HepG2 (cell line): ENCODE results near the gene CDK5RAP1. TPM values are rescaled to one million over a fixed set of nuclear protein-coding genes. Genes with fewer than 3 reads are reported as not detected.

ENCODE experiments used
- ARID3A ChIP-seq: IDR thresholded peaks from 2 replicates; pipeline ENCODE4 v1.6.1; 2012; ENCODE audit warnings: low read depth, low read length, improper control_type of control experiment
- CREM ChIP-seq, 2 experiments: sonication (generic) in 1 of 2; formaldehyde crosslinking in 1 of 2; IDR thresholded peaks; 2 replicates each; pipeline versions ENCODE4 v1.4.0 to v1.6.1; 2016 to 2020; ENCODE audit warnings: antibody characterized with exemption in 1 of 2, mild to moderate bottlenecking in 1 of 2, missing genetic modification reagents in 1 of 2
- FOXP4 ChIP-seq: sonication (generic); formaldehyde crosslinking; IDR thresholded peaks from 2 replicates; pipeline ENCODE4 v1.4.0; 2020; ENCODE audit warnings: missing genetic modification reagents
- KMT2B ChIP-seq: IDR thresholded peaks from 2 replicates; pipeline ENCODE4 v1.6.1; 2016; ENCODE audit warnings: missing genetic modification reagents, missing compliant biosample characterization
- MXD4 ChIP-seq: IDR thresholded peaks from 2 replicates; pipeline ENCODE4 v1.6.1; 2016; ENCODE audit warnings: mild to moderate bottlenecking, missing biosample characterization, missing genetic modification reagents
- PAXIP1 ChIP-seq: sonication (generic); formaldehyde crosslinking; conservative IDR thresholded peaks from 2 replicates; pipeline ENCODE4 v1.4.0; 2020; ENCODE audit warnings: mild to moderate bottlenecking, missing genetic modification reagents, moderate library complexity
- PLSCR1 ChIP-seq: sonication (generic); formaldehyde crosslinking; IDR thresholded peaks from 2 replicates; pipeline ENCODE4 v1.5.0; 2020; ENCODE audit warnings: missing genetic modification reagents, mild to moderate bottlenecking, borderline replicate concordance
- SNAPC2 ChIP-seq: sonication (generic); formaldehyde crosslinking; IDR thresholded peaks from 2 replicates; pipeline ENCODE4 v1.8.1; 2022; ENCODE audit warnings: mild to moderate bottlenecking, missing genetic modification reagents
- SNAPC5 ChIP-seq: sonication (generic); formaldehyde crosslinking; IDR thresholded peaks from 2 replicates; pipeline ENCODE4 v1.8.1; 2023; ENCODE audit warnings: mild to moderate bottlenecking, missing genetic modification reagents, borderline replicate concordance
- ZFYVE20 ChIP-seq: sonication (generic); formaldehyde crosslinking; IDR thresholded peaks from 2 replicates; pipeline ENCODE4 v1.8.0; 2023; ENCODE audit warnings: low read depth, mild to moderate bottlenecking, moderate library complexity, missing genetic modification reagents, borderline replicate concordance
- ZMYM2 ChIP-seq: sonication (generic); formaldehyde crosslinking; IDR thresholded peaks from 2 replicates; pipeline ENCODE4 v1.8.0; 2022; ENCODE audit warnings: mild to moderate bottlenecking, missing genetic modification reagents
- ZNF224 ChIP-seq: sonication (generic); formaldehyde crosslinking; IDR thresholded peaks from 2 replicates; pipeline ENCODE4 v1.5.0; 2020; ENCODE audit warnings: mild to moderate bottlenecking, missing genetic modification reagents
- ZNF232 ChIP-seq: sonication (generic); formaldehyde crosslinking; IDR thresholded peaks from 2 replicates; pipeline ENCODE4 v1.4.0; 2020; ENCODE audit warnings: missing genetic modification reagents, borderline replicate concordance
- ZNF24 ChIP-seq: fragments of 450-650 bp; IDR thresholded peaks from 2 replicates; pipeline ENCODE4 v1.6.1; 2017; ENCODE audit warnings: antibody characterized with exemption, mild to moderate bottlenecking
- ZNF580 ChIP-seq: IDR thresholded peaks from 2 replicates; pipeline ENCODE4 v1.6.1; 2016; ENCODE audit warnings: low read depth, borderline replicate concordance
- ZNF772 ChIP-seq: sonication (generic); formaldehyde crosslinking; IDR thresholded peaks from 2 replicates; pipeline ENCODE4 v1.5.0; 2020; ENCODE audit warnings: mild to moderate bottlenecking, missing genetic modification reagents
- ZUFSP ChIP-seq: sonication (generic); formaldehyde crosslinking; IDR thresholded peaks from 2 replicates; pipeline ENCODE4 v1.9.0; 2021; ENCODE audit warnings: missing genetic modification reagents, mild to moderate bottlenecking, borderline replicate concordance
- polyA plus RNA-seq, 8 experiments: library from polyadenylated mRNA; depleted of rRNA in 3 of 8; stranded (reverse) in 7 of 8; unstranded in 1 of 8; fragments of >200 nt; fragmentation: Illumina TruSeq in 4 of 8; extraction: Trizol in 4 of 8; gene quantifications; 2 replicates each; pipeline versions ENCODE4 v1.2.1 to v1.2.3, GENCODE V29; 2011 to 2016; ENCODE audit warnings: low read depth in 4 of 8, missing spikeins in 1 of 8, mixed read lengths in 1 of 8; ENCODE audit not compliant: insufficient read depth in 1 of 8
- total RNA-seq, 5 experiments: library from RNA; depleted of rRNA; stranded (reverse); fragments of >200 nt; fragmentation: Illumina TruSeq; extraction: Trizol; gene quantifications; 2 replicates each; pipeline ENCODE4 v1.2.3, GENCODE V29; 2016; ENCODE audit warnings: low read depth in 1 of 5

Gene CDK5RAP1
- total and polyA plus RNA-seq, 2 of the 13 experiments (the other 11 are each of a cell fraction or from before 2014, with no cell fraction given), result 53.6 to 98.2 TPM

GRCh38 chr20:33401184-33401920 lies at the start of gene CDK5RAP1 (continued):
- TF ChIP-seq ZNF224 (CRISPR knock-in tag), result peak; percentile 94
- TF ChIP-seq ZUFSP (CRISPR knock-in tag), result no peak
- TF ChIP-seq ZNF232, result peak; percentile 98; the same call in 1 of the 2 replicates
- TF ChIP-seq PLSCR1 (CRISPR knock-in tag), result no peak; the same call in 1 of the 2 replicates
- peak; percentile 100; the same call in 1 of the 2 replicates for TF ChIP-seq ZNF580 (CRISPR knock-in tag)
- TF ChIP-seq ARID3A, result peak; percentile 60
- TF ChIP-seq ZMYM2 (CRISPR knock-in tag), result no peak
- TF ChIP-seq FOXP4 (CRISPR knock-in tag), result peak; percentile 85
- TF ChIP-seq ZNF772 (CRISPR knock-in tag), result peak; percentile 99
- TF ChIP-seq ZFYVE20 (CRISPR knock-in tag), result peak; percentile 87; the same call in 1 of the 2 replicates
- TF ChIP-seq KMT2B (CRISPR knock-in tag), result peak; percentile 100
- TF ChIP-seq ZNF24, result peak; percentile 85
- TF ChIP-seq CREM (IDR thresholded peaks at IDR 0.05), result peak; percentile 85
- TF ChIP-seq CREM (CRISPR knock-in tag; IDR thresholded peaks at IDR 0.05), result peak; percentile 67; the same call in 1 of the 2 replicates
- peak; percentile 97; the same call in 1 of the 2 replicates for TF ChIP-seq SNAPC5 (CRISPR knock-in tag)
- peak; percentile 98 for TF ChIP-seq SNAPC2 (CRISPR knock-in tag)
- TF ChIP-seq MXD4 (CRISPR knock-in tag), result peak; percentile 99
- TF ChIP-seq PAXIP1 (CRISPR knock-in tag), result peak; percentile 74
